ENCODE data around the gene SNCB.

The SNCB gene

GRCh38 chr5:176625966-176626875, 4.1 kb downstream of the SNCB start:
- H3K4me3 ChIP-seq (ENCODE audit: low read depth, low read length) = no peak overlapping the region
- in situ Hi-C loops (cut with HindIII; ENCODE audit: low sequenced_read_pairs) = no loop called here
- DNase-seq (ENCODE audit: low read depth) = no peak
- TF ChIP-seq, protein P1, sequence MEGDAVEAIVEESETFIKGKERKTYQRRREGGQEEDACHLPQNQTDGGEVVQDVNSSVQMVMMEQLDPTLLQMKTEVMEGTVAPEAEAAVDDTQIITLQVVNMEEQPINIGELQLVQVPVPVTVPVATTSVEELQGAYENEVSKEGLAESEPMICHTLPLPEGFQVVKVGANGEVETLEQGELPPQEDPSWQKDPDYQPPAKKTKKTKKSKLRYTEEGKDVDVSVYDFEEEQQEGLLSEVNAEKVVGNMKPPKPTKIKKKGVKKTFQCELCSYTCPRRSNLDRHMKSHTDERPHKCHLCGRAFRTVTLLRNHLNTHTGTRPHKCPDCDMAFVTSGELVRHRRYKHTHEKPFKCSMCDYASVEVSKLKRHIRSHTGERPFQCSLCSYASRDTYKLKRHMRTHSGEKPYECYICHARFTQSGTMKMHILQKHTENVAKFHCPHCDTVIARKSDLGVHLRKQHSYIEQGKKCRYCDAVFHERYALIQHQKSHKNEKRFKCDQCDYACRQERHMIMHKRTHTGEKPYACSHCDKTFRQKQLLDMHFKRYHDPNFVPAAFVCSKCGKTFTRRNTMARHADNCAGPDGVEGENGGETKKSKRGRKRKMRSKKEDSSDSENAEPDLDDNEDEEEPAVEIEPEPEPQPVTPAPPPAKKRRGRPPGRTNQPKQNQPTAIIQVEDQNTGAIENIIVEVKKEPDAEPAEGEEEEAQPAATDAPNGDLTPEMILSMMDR (IDR thresholded peaks at IDR 0.05; ENCODE audit: low read depth, low read length, missing control alignments) = no peak

DNA sequence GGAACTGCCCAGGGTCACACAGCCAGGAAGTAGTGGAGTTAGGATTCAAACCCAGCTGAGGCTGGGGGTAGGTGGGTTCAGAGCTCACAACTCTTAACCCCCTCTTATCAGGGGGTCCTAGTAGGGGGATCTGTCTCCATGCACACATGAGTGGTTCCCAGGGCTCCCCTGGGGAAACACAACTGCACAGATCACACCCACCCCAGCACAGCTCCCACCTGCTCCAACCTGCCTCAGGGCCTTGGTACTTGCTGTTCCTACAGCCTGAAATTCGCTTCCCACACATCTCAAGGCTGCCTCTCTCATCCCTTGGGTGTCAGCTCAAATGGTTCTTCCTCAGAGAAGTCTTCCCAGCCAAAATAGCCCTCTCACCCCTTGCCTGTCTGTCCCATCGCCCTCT, 4.8 kb downstream of the SNCB start:
- no peak for DNase-seq (ENCODE audit: low read depth)
- no peak overlapping the region for H3K4me3 ChIP-seq (ENCODE audit: low read depth, low read length)
- TF ChIP-seq, protein P1 (IDR thresholded peaks at IDR 0.05; ENCODE audit: low read depth, low read length, missing control alignments) = no peak
- in situ Hi-C loops (cut with HindIII; ENCODE audit: low sequenced_read_pairs) = no loop called here

- DNase-seq (ENCODE audit: low read depth) = no peak
- in situ Hi-C loops (cut with HindIII; ENCODE audit: low sequenced_read_pairs) = no loop called here
- no peak overlapping the region for H3K4me3 ChIP-seq (ENCODE audit: low read depth, low read length)
- TF ChIP-seq, protein P1 (IDR thresholded peaks at IDR 0.05; ENCODE audit: low read depth, low read length, missing control alignments) = no peak
Observed at GRCh38 chr5:176624938-176625337, 5.4 kb downstream of the SNCB start.

DNA sequence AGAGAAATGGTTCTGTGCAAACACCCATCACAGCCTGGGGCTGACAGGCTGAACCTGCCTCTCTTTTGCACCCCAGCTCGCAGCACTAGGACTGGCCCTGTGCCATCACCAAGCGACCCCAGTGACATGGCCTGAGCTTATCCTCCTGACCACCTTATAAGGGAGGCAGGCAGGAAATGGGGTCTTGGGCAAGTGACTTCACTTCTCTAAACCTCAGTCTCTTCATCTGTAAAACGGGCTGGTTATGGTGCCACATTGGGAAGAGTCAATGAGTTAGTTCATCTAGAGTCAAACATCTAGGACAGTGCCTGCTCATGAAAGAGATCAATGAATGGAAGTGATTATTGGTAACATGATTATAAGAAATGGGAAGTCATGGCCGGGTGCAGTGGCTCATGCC, 6.2 kb downstream of the SNCB start:
- in situ Hi-C loops (cut with HindIII; ENCODE audit: low sequenced_read_pairs) = no loop called here
- no peak for DNase-seq (ENCODE audit: low read depth)
- TF ChIP-seq, protein P1 (IDR thresholded peaks at IDR 0.05; ENCODE audit: low read depth, low read length, missing control alignments) = no peak

DNA sequence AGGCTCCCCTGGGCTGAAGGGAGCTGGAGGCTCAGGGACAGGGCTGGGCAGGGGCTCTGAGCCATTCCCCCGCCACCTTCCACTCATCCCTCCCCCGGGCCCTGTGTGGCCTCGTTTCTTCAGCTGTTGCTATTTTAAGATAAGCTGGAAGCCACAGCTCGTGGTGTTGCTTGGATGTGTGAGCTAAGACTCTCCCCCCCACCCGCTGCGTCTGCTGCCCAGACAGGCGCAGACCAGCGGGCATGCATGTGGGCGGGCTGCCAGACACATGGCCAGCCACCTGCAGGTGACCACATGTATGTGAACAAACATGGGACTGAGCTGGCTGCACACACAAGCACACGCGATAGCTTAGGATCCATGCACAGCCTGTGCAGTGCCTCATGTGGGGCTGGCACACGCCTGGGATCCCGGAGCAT, 8.7 kb downstream of the SNCB start:
- in situ Hi-C loops (cut with HindIII; ENCODE audit: low sequenced_read_pairs) = no loop called here
- DNase-seq (ENCODE audit: low read depth) = no peak
- TF ChIP-seq, protein P1 (IDR thresholded peaks at IDR 0.05; ENCODE audit: low read depth, low read length, missing control alignments) = no peak
- no peak overlapping the region for H3K4me3 ChIP-seq (ENCODE audit: low read depth, low read length)

More for the DNA sequence above, 6.2 kb downstream of the SNCB start:
- H3K4me3 ChIP-seq (ENCODE audit: low read depth, low read length) = no peak overlapping the region

- no peak for DNase-seq (ENCODE audit: low read depth)
- TF ChIP-seq, protein P1 (IDR thresholded peaks at IDR 0.05; ENCODE audit: low read depth, low read length, missing control alignments) = no peak
- H3K4me3 ChIP-seq (ENCODE audit: low read depth, low read length) = no peak overlapping the region
- in situ Hi-C loops (cut with HindIII; ENCODE audit: low sequenced_read_pairs) = no loop called here
Observed at GRCh38 chr5:176620333-176620981, 9.9 kb downstream of the SNCB start.
